OCI-LY1 (cell line): Measurements from ENCODE around the gene AADAC.

Source experiments
- H2AFZ ChIP-seq: fragments of 200-600 bp; sonication (generic), shearing (Covaris generic); 2 replicates; pipeline ENCODE4 v1.6.0; 2014; ENCODE audit warnings: antibody characterized with exemption, mild to moderate bottlenecking, low read length
- H3F3A ChIP-seq: fragments of 200-600 bp; sonication (generic), shearing (Covaris generic); 2 replicates; pipeline ENCODE4 v1.6.0; 2014; ENCODE audit warnings: mild to moderate bottlenecking, antibody characterized with exemption, low read length, moderate library complexity; ENCODE audit not compliant: insufficient read depth
- H3K27ac ChIP-seq: fragments of 200-600 bp; sonication (generic); 2 replicates; pipeline ENCODE4 v1.5.1; 2014; ENCODE audit warnings: low read length, mixed run types, mild to moderate bottlenecking, low read depth; ENCODE audit not compliant: poor library complexity, severe bottlenecking
- H3K27me3 ChIP-seq: fragments of 200-600 bp; sonication (generic); 2 replicates; pipeline ENCODE4 v1.6.0; 2014; ENCODE audit warnings: antibody characterized with exemption, mild to moderate bottlenecking, low read length, moderate library complexity; ENCODE audit not compliant: insufficient read depth
- H3K36me3 ChIP-seq: fragments of 200-600 bp; sonication (generic); 2 replicates; pipeline ENCODE4 v1.6.1; 2014; ENCODE audit warnings: mild to moderate bottlenecking, antibody characterized with exemption, low read length, moderate library complexity, mixed read lengths; ENCODE audit not compliant: insufficient read depth
- H3K4me1 ChIP-seq: fragments of 200-600 bp; sonication (generic); 2 replicates; pipeline ENCODE4 v1.5.1; 2014; ENCODE audit warnings: mild to moderate bottlenecking, low read length, moderate library complexity; ENCODE audit not compliant: insufficient read depth, severe bottlenecking
- H3K4me2 ChIP-seq: fragments of 200-600 bp; sonication (generic), shearing (Covaris generic); 2 replicates; pipeline ENCODE4 v1.6.1; 2014; ENCODE audit warnings: low read length
- H3K4me3 ChIP-seq: fragments of 200-600 bp; sonication (generic); 2 replicates; pipeline ENCODE4 v1.5.1; 2014; ENCODE audit warnings: low read length, low read depth, mild to moderate bottlenecking, mixed read lengths; ENCODE audit not compliant: poor library complexity, severe bottlenecking
- H3K79me2 ChIP-seq: fragments of 200-600 bp; shearing (Covaris generic); 2 replicates; pipeline ENCODE4 v1.6.1; 2016; ENCODE audit warnings: mixed run types, low read length, mixed read lengths; ENCODE audit not compliant: insufficient read depth
- H3K9ac ChIP-seq: fragments of 200-600 bp; sonication (generic), shearing (Covaris generic); 2 replicates; pipeline ENCODE4 v1.6.1; 2014; ENCODE audit warnings: mild to moderate bottlenecking, low read length, mixed read lengths
- H3K9me2 ChIP-seq: fragments of 200-600 bp; sonication (generic), shearing (Covaris generic); 2 replicates; pipeline ENCODE4 v1.6.1; 2014; ENCODE audit warnings: low read depth, mild to moderate bottlenecking, low read length, mixed read lengths
- H3K9me3 ChIP-seq: fragments of 200-600 bp; shearing (Covaris generic); 2 replicates; pipeline ENCODE4 v1.6.1; 2014; ENCODE audit warnings: low read length, mixed read lengths
- H4K20me1 ChIP-seq: fragments of 200-600 bp; sonication (generic), shearing (Covaris generic); 2 replicates; pipeline ENCODE4 v1.6.0; 2016; ENCODE audit warnings: mild to moderate bottlenecking, low read length; ENCODE audit not compliant: insufficient read depth
- CTCF ChIP-seq: fragments of 200-600 bp; sonication (generic), shearing (Covaris generic); IDR thresholded peaks from 2 replicates; pipeline ENCODE4 v1.5.1; 2017; ENCODE audit warnings: mild to moderate bottlenecking, antibody characterized with exemption, low read length, moderate library complexity, mixed read lengths
- EZH2 ChIP-seq: fragments of 200-600 bp; sonication (generic), shearing (Covaris generic); IDR thresholded peaks from 2 replicates; pipeline ENCODE4 v1.8.0; 2017; ENCODE audit warnings: borderline replicate concordance, mixed run types, mild to moderate bottlenecking, antibody characterized with exemption, low read length, moderate library complexity, mixed read lengths

The AADAC gene

GRCh38 chr3:151818361-151818760, 4.4 kb downstream of the AADAC start:
- no peaks in the 10 kb centered on the region for H3K27me3 ChIP-seq
- H3K36me3 ChIP-seq: no peaks in the 10 kb centered on the region
- no peak overlapping the region for H2AFZ ChIP-seq
- H3K9ac ChIP-seq: no peak overlapping the region
- H4K20me1 ChIP-seq: no peaks in the 10 kb centered on the region
- H3K79me2 ChIP-seq: no peaks in the 10 kb centered on the region
- no peaks in the 10 kb centered on the region for H3K9me3 ChIP-seq
- H3F3A ChIP-seq: no peaks in the 10 kb centered on the region
- H3K4me3 ChIP-seq: no peak overlapping the region
- no peaks in the 10 kb centered on the region for H3K9me2 ChIP-seq
- no peaks in the 10 kb centered on the region for H3K4me1 ChIP-seq
- no peak overlapping the region for H3K27ac ChIP-seq
- H3K4me2 ChIP-seq: no peak overlapping the region
- TF ChIP-seq EZH2: no peak
- TF ChIP-seq CTCF: no peak

GRCh38 chr3:151819910-151820309, 6.0 kb downstream of the AADAC start:
- Histone ChIP-seq H3K27ac (no peak overlapping the region), H3K36me3 (no peaks in the 10 kb centered on the region), H3K4me3 (no peak overlapping the region), H4K20me1 (no peaks in the 10 kb centered on the region), H3F3A (no peaks in the 10 kb centered on the region), H3K4me1 (no peaks in the 10 kb centered on the region), H2AFZ (no peak overlapping the region), H3K9me3 (no peaks in the 10 kb centered on the region), H3K79me2 (no peaks in the 10 kb centered on the region), H3K9ac (no peak overlapping the region), H3K27me3 (no peaks in the 10 kb centered on the region), H3K9me2 (no peaks in the 10 kb centered on the region), H3K4me2 (no peak overlapping the region)
- no peak for TF ChIP-seq CTCF
- TF ChIP-seq EZH2: no peak

DNA sequence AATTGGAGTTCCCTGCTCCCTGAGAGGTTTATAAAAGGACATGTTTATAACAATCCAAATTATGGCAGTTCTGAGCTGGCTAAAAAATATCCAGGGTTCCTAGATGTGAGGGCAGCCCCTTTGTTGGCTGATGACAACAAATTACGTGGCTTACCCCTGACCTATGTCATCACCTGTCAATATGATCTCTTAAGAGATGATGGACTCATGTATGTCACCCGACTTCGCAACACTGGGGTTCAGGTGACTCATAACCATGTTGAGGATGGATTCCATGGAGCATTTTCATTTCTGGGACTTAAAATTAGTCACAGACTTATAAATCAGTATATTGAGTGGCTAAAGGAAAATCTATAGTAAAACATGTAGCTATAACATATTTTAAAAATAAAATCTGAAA, 13.9 kb downstream of the AADAC start:
- H3K27ac ChIP-seq: no peak overlapping the region
- no peak overlapping the region for H2AFZ ChIP-seq
- H3K9ac ChIP-seq: no peak overlapping the region
- no peaks in the 10 kb centered on the region for H3K9me2 ChIP-seq
- H3K79me2 ChIP-seq: no peaks in the 10 kb centered on the region
- no peak overlapping the region for H3K4me3 ChIP-seq
- no peaks in the 10 kb centered on the region for H3K27me3 ChIP-seq
- no peak for TF ChIP-seq EZH2
- TF ChIP-seq CTCF: no peak
- H3F3A ChIP-seq: no peaks in the 10 kb centered on the region
- no peaks in the 10 kb centered on the region for H3K36me3 ChIP-seq
- no peaks in the 10 kb centered on the region for H4K20me1 ChIP-seq
- no peaks in the 10 kb centered on the region for H3K4me1 ChIP-seq
- no peak overlapping the region for H3K4me2 ChIP-seq
- no peaks in the 10 kb centered on the region for H3K9me3 ChIP-seq
